Measurements from ENCODE around the gene RASGRF2. TPM values are rescaled to one million over a fixed set of nuclear protein-coding genes. Genes with fewer than 3 reads are reported as not detected.

The RASGRF2 gene
- total and polyA plus RNA-seq, 10 donors: 0.74 to 13.9 (median 8.8) TPM

DNA sequence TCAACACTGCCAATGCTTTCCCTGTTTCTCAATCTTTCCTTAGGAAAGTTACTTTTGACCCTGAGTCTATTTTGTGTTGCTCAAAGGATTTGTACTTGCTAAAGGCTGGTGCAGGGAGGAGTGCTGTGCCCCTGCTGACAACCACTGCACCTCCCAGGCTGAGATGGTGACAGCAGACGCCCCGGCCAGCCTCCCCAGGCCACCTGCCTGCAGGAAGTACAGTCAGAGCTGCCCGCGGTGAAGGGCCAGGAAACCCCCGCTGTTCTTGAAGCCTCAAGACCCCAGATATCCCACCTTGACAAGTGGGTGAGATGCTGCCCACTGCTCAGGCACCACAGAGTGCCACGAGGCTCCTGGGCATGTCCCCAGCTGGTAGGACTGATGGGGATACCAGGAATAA is 228.8 kb downstream of the RASGRF2 start:
- 49 to 68% (median 58%) methylated on average over 5 to 6 of the region's 6 CpGs for WGBS, 5 donors
- H3K27me3 ChIP-seq (replicated peaks in 1 of 7): no peaks in the 10 kb centered on the region
- no peaks in the 10 kb centered on the region for H3K4me1 ChIP-seq
- no peak overlapping the region for H3K4me3 ChIP-seq
- no peaks in the 10 kb centered on the region for H3K9me3 ChIP-seq
- H3K36me3 ChIP-seq: peaks cover 0 to 5% (median 0%) of the 10 kb centered on the region in 6 donors
- no peak for TF ChIP-seq POLR2A (IDR thresholded peaks at IDR 0.05)
- no peak overlapping the region for H3K27ac ChIP-seq
- intact Hi-C loops (cut with DNase I; ENCODE audit: low total_unique reads): no loop called here
- DNase-seq: no peak

DNA sequence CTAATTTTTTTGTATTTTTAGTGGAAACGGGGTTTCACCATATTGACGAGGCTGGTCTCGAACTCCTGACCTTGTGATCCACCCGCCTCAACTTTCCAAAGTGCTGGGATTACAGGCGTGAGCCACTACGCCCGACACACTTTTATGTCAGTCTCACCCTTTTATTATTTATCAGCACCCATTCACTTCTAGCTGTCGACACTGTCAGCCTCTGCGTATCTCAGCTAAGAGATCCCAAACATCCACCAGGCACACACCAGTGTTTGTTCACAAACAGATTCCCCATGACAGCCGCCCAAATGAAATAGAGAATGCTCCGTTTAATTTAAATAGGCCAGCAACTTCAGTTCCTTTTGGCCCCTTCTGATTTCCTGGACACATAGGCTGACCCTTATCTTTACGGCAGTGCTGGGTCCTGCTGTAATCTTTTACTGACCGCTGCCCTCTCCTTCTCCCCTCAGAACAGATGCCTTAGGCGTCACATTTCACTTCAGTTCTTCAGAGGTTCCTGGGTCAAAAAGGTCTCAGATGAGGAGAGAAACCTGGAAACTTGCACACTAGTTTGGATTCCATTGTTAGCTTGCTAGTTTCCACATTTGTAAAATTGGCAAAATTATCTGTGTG is 229.8 kb downstream of the RASGRF2 start:
- intact Hi-C loops (cut with DNase I; ENCODE audit: low total_unique reads): loop anchor here (10.0 kb wide), 1 partner anchor 505 kb away; no protein-coding TSS in a partner anchor
- TF ChIP-seq POLR2AphosphoS5 (IDR thresholded peaks at IDR 0.05) (no peak), POLR2A (IDR thresholded peaks at IDR 0.05) (no peak)
- TF ChIP-seq, protein P1, sequence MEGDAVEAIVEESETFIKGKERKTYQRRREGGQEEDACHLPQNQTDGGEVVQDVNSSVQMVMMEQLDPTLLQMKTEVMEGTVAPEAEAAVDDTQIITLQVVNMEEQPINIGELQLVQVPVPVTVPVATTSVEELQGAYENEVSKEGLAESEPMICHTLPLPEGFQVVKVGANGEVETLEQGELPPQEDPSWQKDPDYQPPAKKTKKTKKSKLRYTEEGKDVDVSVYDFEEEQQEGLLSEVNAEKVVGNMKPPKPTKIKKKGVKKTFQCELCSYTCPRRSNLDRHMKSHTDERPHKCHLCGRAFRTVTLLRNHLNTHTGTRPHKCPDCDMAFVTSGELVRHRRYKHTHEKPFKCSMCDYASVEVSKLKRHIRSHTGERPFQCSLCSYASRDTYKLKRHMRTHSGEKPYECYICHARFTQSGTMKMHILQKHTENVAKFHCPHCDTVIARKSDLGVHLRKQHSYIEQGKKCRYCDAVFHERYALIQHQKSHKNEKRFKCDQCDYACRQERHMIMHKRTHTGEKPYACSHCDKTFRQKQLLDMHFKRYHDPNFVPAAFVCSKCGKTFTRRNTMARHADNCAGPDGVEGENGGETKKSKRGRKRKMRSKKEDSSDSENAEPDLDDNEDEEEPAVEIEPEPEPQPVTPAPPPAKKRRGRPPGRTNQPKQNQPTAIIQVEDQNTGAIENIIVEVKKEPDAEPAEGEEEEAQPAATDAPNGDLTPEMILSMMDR (IDR thresholded peaks at IDR 0.05 in 8 of 11, conservative IDR thresholded peaks at IDR 0.05 in 3 of 11): no peak
- Histone ChIP-seq H3K27me3 (replicated peaks in 1 of 7) (no peaks in the 10 kb centered on the region), H3K4me1 (peaks cover 0 to 5% (median 3%) of the 10 kb centered on the region in 6 donors), H3K4me3 (no peak overlapping the region), H3K27ac (no peak overlapping the region), H3K9me3 (no peaks in the 10 kb centered on the region), H3K36me3 (no peaks in the 10 kb centered on the region)
- WGBS, 5 donors: 90 to 95% (median 92%) methylated on average over 14 of the region's 14 CpGs
- DNase-seq: no peak

DNA sequence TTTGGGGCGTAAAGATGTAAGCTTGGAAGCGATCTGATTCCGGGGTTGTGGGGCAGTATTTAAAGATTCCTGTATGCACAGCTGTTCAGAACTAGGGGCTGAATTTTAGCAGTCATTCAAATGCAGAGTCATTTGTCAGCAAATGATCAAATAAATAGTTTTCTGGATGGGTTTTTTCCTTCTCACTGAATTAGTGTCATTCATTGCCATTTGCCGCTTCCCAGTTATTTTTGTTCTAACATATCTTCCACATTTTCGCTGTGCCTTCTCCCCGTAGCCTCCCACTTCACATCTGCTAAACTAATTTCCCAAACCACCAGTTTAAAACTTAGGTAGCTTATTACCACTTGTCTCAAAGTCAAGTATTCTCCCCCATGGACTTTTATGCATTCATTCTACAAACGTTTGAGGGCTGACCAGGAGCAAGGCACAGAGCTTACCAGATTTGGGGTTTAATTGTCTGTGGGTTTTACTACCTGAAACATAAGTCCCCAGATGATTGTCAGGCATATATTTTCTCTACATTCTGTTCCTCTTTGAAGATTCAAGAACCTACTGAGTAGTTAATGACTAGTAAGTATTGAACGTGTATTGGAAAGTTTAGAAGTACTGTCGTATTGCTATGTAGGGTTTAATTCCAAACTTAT is 231.7 kb downstream of the RASGRF2 start:
- H3K27me3 ChIP-seq (replicated peaks in 1 of 7): no peaks in the 10 kb centered on the region
- 76 to 89% (median 84%) methylated on average over 9 of the region's 9 CpGs for WGBS, 5 donors
- no peak for TF ChIP-seq POLR2A (IDR thresholded peaks at IDR 0.05)
- TF ChIP-seq POLR2AphosphoS5 (IDR thresholded peaks at IDR 0.05): no peak
- TF ChIP-seq, protein P1 (IDR thresholded peaks at IDR 0.05 in 8 of 11, conservative IDR thresholded peaks at IDR 0.05 in 3 of 11): no peak
- no peak for DNase-seq
- peaks cover 0 to 9% (median 7%) of the 10 kb centered on the region in 6 donors for H3K4me1 ChIP-seq
- intact Hi-C loops (cut with DNase I; ENCODE audit: low total_unique reads): loop anchor here (10.0 kb wide), 1 partner anchor 507 kb away; no protein-coding TSS in a partner anchor
- no peak overlapping the region for H3K27ac ChIP-seq
- no peaks in the 10 kb centered on the region for H3K9me3 ChIP-seq
- no peak overlapping the region for H3K4me3 ChIP-seq
- no peaks in the 10 kb centered on the region for H3K36me3 ChIP-seq

DNA sequence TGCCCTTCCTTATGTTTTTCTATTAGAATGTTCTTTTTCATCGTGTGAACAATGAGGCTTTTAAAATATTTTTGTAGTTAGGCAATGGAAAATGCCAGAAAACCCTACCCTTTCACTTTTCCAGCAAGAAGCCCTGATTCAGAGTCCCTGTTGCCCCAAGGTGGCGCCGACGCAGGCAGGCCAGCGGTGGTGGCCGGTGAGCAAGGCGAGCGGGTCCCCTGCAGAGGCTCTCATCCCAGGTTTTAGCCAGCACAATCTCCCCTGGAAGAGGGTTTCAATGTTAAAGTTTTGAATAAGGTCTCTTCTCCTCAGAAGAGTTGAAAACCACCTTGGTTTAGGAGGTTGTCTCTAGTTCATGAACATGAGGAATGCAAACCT is 232.2 kb downstream of the RASGRF2 start:
- peaks cover 0 to 9% (median 7%) of the 10 kb centered on the region in 6 donors for H3K4me1 ChIP-seq
- DNase-seq: no peak
- no peak overlapping the region for H3K4me3 ChIP-seq
- intact Hi-C loops (cut with DNase I; ENCODE audit: low total_unique reads): loop anchor here (10.0 kb wide), 1 partner anchor 508 kb away; no protein-coding TSS in a partner anchor
- 75 to 84% (median 79%) methylated on average over 8 of the region's 8 CpGs for WGBS, 5 donors
- no peaks in the 10 kb centered on the region for H3K36me3 ChIP-seq
- H3K27ac ChIP-seq: no peak overlapping the region
- TF ChIP-seq POLR2AphosphoS5 (IDR thresholded peaks at IDR 0.05) (no peak), POLR2A (IDR thresholded peaks at IDR 0.05) (no peak)
- TF ChIP-seq, protein P1 (IDR thresholded peaks at IDR 0.05 in 8 of 11, conservative IDR thresholded peaks at IDR 0.05 in 3 of 11): no peak
- H3K27me3 ChIP-seq (replicated peaks in 1 of 7): no peaks in the 10 kb centered on the region
- H3K9me3 ChIP-seq: no peaks in the 10 kb centered on the region

Measured in spleen (tissue), 11 donors.